Measurements from ENCODE around the gene RPGRIP1. TPM values are rescaled to one million over a fixed set of nuclear protein-coding genes. Genes with fewer than 3 reads are reported as not detected.
A peak's percentile ranks its signal among the peaks of the same experiment; 100 is the strongest.

The RPGRIP1 gene
- total RNA-seq, 1 donor from 2014 or later = 0.63 TPM

DNA sequence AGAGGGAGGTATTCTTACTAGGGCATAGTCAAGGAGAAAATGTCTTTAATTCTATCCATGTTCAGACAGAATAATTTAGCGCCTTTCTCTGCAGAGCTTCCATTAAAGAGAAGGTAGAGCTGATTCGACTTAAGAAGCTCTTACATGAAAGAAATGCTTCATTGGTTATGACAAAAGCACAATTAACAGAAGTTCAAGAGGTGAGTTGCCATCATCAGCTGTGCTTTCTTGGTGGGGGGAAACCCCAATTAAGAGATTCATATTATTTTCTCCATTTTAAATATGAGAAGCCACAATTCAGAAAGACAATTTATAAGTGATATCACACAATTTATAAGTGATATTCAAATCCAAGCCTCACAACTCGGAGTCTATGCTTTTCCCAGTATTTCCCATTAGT, 27.8 kb downstream of the RPGRIP1 start:
- H3K27me3 Mint-ChIP-seq = no peaks in the 10 kb centered on the region
- H3K36me3 Mint-ChIP-seq = no peaks in the 10 kb centered on the region
- TF ChIP-seq CTCF (conservative IDR thresholded peaks at IDR 0.05) = no peak
- no peak for DNase-seq (ENCODE audit: extremely low spot score, unreplicated experiment)
- H3K4me3 Mint-ChIP-seq = peak overlapping the region; percentile 89
- H3K4me1 Mint-ChIP-seq (ENCODE audit: unreplicated experiment) = peaks cover 17% of the 10 kb centered on the region
- peak overlapping the region; percentile 96 for H3K27ac Mint-ChIP-seq
- H3K9me3 Mint-ChIP-seq = no peaks in the 10 kb centered on the region

GRCh38 chr14:21308132-21308478, 28.2 kb downstream of the RPGRIP1 start:
- Mint-ChIP-seq H3K36me3 (no peaks in the 10 kb centered on the region), H3K4me1 (ENCODE audit: unreplicated experiment) (peaks cover 17% of the 10 kb centered on the region), H3K9me3 (no peaks in the 10 kb centered on the region), H3K27me3 (no peaks in the 10 kb centered on the region), H3K4me3 (peak overlapping the region; percentile 89), H3K27ac (peak overlapping the region; percentile 96)
- no peak for DNase-seq (ENCODE audit: extremely low spot score, unreplicated experiment)
- TF ChIP-seq CTCF (conservative IDR thresholded peaks at IDR 0.05) = no peak

DNA sequence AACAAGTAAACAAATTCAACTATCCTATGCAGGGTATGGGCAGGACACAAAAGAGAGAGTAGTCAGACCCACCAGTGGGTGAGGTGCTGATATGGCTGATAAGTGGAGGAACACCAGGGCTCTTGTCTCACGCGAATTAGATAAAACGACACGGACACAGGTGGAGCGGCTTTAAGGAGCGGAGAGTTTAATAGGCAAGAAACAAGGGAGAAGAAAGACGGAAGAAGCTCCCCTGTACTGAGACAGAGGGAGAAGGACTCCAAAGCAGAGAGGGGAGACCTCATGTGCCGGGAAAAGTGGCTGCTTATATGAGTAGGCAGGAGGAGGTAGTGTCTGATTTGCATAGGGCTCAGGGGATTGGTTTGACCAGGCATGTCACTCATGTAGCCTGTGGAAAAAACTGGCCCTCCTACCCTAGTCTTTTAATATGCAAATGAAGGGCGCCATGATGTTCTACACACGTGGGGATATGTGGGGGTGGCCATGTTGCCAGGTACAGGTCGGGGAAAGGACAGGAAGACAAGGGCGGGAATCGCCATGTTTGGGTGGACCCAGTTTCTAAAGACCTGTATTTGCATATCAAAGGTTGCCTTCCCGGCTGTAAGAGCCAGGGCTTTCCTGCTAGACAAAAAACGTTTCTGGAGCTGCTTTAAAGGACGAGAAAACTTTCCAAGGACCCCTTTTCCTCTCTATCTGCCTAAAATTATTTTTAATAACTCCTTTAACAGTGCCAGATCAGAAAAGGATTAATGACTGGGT, 28.8 kb downstream of the RPGRIP1 start:
- Mint-ChIP-seq H3K4me1 (ENCODE audit: unreplicated experiment) (peaks cover 17% of the 10 kb centered on the region), H3K36me3 (no peaks in the 10 kb centered on the region), H3K27ac (peak overlapping the region; percentile 96), H3K27me3 (no peaks in the 10 kb centered on the region), H3K9me3 (no peaks in the 10 kb centered on the region), H3K4me3 (peak overlapping the region; percentile 89)
- no peak for TF ChIP-seq CTCF (conservative IDR thresholded peaks at IDR 0.05)
- DNase-seq (ENCODE audit: extremely low spot score, unreplicated experiment) = peak; percentile 79

DNA sequence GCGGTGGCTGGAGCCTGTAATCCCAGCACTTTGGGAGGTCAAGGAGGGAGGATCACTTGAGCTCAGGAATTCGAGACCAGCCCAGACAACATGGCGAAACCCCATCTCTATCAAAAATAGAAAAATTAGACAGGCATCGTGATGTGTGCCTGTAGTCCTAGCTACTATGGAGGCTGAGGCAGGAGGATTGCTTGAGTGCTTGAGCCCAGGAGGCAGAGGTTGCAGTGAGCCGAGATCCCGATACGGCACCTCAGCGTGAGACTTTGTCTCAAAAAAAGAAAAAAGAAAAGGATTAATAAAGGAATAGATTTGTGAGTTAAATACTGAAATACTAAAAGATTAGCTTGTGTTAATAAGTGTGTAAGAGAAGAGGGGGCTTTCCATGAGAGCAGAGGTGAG, 29.4 kb downstream of the RPGRIP1 start:
- no peak for TF ChIP-seq CTCF (conservative IDR thresholded peaks at IDR 0.05)
- peaks cover 17% of the 10 kb centered on the region for H3K4me1 Mint-ChIP-seq (ENCODE audit: unreplicated experiment)
- no peaks in the 10 kb centered on the region for H3K27me3 Mint-ChIP-seq
- no peaks in the 10 kb centered on the region for H3K36me3 Mint-ChIP-seq
- peak overlapping the region; percentile 96 for H3K27ac Mint-ChIP-seq
- peak overlapping the region; percentile 89 for H3K4me3 Mint-ChIP-seq
- no peak for DNase-seq (ENCODE audit: extremely low spot score, unreplicated experiment)
- no peaks in the 10 kb centered on the region for H3K9me3 Mint-ChIP-seq

- Mint-ChIP-seq H3K36me3 (no peaks in the 10 kb centered on the region), H3K27ac (no peak overlapping the region), H3K4me1 (ENCODE audit: unreplicated experiment) (peaks cover 17% of the 10 kb centered on the region), H3K4me3 (no peak overlapping the region), H3K27me3 (no peaks in the 10 kb centered on the region), H3K9me3 (no peaks in the 10 kb centered on the region)
- TF ChIP-seq CTCF (conservative IDR thresholded peaks at IDR 0.05) = no peak
- no peak for DNase-seq (ENCODE audit: extremely low spot score, unreplicated experiment)
Observed at GRCh38 chr14:21309956-21310355, 30.1 kb downstream of the RPGRIP1 start.

Data from type B pancreatic cell (in vitro differentiated cells).